ENCODE measurements around the gene CFAP298. TPM values are rescaled to one million over a fixed set of nuclear protein-coding genes. Genes with fewer than 3 reads are reported as not detected.
A peak's percentile ranks its signal among the peaks of the same experiment; 100 is the strongest.

CFAP298 gene
- total and polyA plus RNA-seq, 2 of the 13 experiments (the other 11 are each of a cell fraction or from before 2014, with no cell fraction given), result 21.2 to 62.2 TPM

DNA sequence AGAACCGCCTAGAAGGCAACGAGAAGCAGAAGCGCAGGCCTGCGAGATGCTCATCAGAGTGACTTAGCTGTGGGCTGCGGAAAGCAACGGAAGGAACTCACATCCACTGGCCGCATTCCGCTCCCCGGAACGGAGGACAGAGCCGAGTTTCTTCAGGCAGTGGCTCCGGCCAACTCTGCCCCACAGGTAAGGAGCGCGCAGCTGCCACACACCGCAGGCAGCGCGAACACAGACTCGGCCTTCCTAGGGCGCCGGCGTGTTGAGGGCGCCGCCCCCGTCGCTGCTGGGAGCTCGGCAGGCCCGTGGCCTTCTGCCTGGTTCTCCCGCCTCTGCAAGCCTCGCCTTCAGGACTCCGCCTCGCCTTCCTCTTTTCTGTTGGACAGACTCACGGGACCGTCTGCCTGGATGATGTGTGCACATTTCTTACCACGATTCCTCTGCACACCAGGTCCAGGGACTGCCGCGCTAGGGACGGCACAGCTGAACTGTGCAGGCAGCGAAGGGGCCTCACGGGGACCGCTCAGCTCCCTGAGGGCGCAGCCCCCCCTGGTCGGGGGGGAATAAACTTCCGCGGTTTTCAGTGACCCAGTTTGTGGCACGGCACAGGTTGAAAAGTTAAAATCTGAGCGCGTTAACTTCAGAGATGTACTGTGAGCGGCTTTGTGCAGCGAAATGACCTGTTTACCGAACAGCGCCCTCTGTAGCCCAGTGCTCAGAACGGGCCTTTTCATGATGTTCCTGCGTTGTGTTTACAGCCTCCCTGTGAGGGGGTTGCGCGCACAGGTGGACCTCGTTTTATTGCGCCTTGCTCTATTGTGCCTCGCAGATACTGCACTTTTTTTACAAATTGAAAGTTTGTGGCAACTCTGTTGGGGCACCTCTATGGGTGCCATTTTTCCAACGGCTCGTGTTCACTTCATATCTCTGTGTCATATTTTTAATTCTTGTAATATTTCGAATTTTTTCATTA is 42.6 kb downstream of the CFAP298 start (continued):
- TF ChIP-seq ZNF317 (CRISPR knock-in tag; IDR thresholded peaks at IDR 0.05) (peak; percentile 77; the same call in 1 of the 2 replicates), POLR2AphosphoS5 (IDR thresholded peaks at IDR 0.05; ENCODE audit: low read depth, low read length) (peak; percentile 41; the same call in 1 of the 2 replicates), ZNF343 (CRISPR knock-in tag; IDR thresholded peaks at IDR 0.05) (0 out of 2 replicates have a peak, but pooled peaks have one; percentile 22), BCL6 (CRISPR knock-in tag; IDR thresholded peaks at IDR 0.05) (no peak), ZNF569 (CRISPR knock-in tag; IDR thresholded peaks at IDR 0.05; ENCODE audit: borderline replicate concordance) (no peak), SP2 (CRISPR knock-in tag; IDR thresholded peaks at IDR 0.05) (peak; percentile 46; the same call in 1 of the 2 replicates), NR1H2 (CRISPR knock-in tag; IDR thresholded peaks at IDR 0.05; ENCODE audit: borderline replicate concordance, low read depth) (no peak), ZNF235 (CRISPR knock-in tag; IDR thresholded peaks at IDR 0.05; ENCODE audit: borderline replicate concordance) (no peak), KLF13 (CRISPR knock-in tag; IDR thresholded peaks at IDR 0.05) (0 out of 2 replicates have a peak, but pooled peaks have one; percentile 40), REPIN1 (CRISPR knock-in tag; IDR thresholded peaks at IDR 0.05; ENCODE audit: borderline replicate concordance, low read depth) (0 out of 2 replicates have a peak, but pooled peaks have one; percentile 21), HOXD1 (CRISPR knock-in tag; IDR thresholded peaks at IDR 0.05) (peak; percentile 77; the same call in 1 of the 2 replicates), ZNF224 (CRISPR knock-in tag; IDR thresholded peaks at IDR 0.05) (peak; percentile 49; the same call in 1 of the 2 replicates), TP53 (CRISPR knock-in tag; conservative IDR thresholded peaks at IDR 0.05) (peak; percentile 73), RXRB (CRISPR knock-in tag; IDR thresholded peaks at IDR 0.05; ENCODE audit: borderline replicate concordance) (peak; percentile 69; the same call in 1 of the 2 replicates), HES4 (CRISPR knock-in tag; IDR thresholded peaks at IDR 0.05; ENCODE audit: borderline replicate concordance) (peak; percentile 83; the same call in 1 of the 2 replicates), MAFG (CRISPR knock-in tag; IDR thresholded peaks at IDR 0.05) (0 out of 2 replicates have a peak, but pooled peaks have one; percentile 50), SKI (IDR thresholded peaks at IDR 0.05; ENCODE audit: partially characterized antibody) (no peak), PRMT3 (CRISPR knock-in tag; IDR thresholded peaks at IDR 0.05; ENCODE audit: borderline replicate concordance, low read depth) (peak; percentile 58; the same call in 1 of the 2 replicates)
- TF ChIP-seq, protein P1, sequence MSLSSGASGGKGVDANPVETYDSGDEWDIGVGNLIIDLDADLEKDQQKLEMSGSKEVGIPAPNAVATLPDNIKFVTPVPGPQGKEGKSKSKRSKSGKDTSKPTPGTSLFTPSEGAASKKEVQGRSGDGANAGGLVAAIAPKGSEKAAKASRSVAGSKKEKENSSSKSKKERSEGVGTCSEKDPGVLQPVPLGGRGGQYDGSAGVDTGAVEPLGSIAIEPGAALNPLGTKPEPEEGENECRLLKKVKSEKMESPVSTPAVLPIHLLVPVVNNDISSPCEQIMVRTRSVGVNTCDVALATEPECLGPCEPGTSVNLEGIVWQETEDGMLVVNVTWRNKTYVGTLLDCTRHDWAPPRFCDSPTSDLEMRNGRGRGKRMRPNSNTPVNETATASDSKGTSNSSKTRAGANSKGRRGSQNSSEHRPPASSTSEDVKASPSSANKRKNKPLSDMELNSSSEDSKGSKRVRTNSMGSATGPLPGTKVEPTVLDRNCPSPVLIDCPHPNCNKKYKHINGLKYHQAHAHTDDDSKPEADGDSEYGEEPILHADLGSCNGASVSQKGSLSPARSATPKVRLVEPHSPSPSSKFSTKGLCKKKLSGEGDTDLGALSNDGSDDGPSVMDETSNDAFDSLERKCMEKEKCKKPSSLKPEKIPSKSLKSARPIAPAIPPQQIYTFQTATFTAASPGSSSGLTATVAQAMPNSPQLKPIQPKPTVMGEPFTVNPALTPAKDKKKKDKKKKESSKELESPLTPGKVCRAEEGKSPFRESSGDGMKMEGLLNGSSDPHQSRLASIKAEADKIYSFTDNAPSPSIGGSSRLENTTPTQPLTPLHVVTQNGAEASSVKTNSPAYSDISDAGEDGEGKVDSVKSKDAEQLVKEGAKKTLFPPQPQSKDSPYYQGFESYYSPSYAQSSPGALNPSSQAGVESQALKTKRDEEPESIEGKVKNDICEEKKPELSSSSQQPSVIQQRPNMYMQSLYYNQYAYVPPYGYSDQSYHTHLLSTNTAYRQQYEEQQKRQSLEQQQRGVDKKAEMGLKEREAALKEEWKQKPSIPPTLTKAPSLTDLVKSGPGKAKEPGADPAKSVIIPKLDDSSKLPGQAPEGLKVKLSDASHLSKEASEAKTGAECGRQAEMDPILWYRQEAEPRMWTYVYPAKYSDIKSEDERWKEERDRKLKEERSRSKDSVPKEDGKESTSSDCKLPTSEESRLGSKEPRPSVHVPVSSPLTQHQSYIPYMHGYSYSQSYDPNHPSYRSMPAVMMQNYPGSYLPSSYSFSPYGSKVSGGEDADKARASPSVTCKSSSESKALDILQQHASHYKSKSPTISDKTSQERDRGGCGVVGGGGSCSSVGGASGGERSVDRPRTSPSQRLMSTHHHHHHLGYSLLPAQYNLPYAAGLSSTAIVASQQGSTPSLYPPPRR (CRISPR knock-in tag; IDR thresholded peaks at IDR 0.05; ENCODE audit: borderline replicate concordance), result no peak
- TF ChIP-seq, protein P2, sequence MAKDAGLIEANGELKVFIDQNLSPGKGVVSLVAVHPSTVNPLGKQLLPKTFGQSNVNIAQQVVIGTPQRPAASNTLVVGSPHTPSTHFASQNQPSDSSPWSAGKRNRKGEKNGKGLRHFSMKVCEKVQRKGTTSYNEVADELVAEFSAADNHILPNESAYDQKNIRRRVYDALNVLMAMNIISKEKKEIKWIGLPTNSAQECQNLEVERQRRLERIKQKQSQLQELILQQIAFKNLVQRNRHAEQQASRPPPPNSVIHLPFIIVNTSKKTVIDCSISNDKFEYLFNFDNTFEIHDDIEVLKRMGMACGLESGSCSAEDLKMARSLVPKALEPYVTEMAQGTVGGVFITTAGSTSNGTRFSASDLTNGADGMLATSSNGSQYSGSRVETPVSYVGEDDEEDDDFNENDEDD (CRISPR knock-in tag; IDR thresholded peaks at IDR 0.05; ENCODE audit: borderline replicate concordance), result peak; percentile 77; the same call in 1 of the 2 replicates
- TF ChIP-seq, protein P3, sequence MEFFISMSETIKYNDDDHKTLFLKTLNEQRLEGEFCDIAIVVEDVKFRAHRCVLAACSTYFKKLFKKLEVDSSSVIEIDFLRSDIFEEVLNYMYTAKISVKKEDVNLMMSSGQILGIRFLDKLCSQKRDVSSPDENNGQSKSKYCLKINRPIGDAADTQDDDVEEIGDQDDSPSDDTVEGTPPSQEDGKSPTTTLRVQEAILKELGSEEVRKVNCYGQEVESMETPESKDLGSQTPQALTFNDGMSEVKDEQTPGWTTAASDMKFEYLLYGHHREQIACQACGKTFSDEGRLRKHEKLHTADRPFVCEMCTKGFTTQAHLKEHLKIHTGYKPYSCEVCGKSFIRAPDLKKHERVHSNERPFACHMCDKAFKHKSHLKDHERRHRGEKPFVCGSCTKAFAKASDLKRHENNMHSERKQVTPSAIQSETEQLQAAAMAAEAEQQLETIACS (CRISPR knock-in tag; IDR thresholded peaks at IDR 0.05), result 0 out of 2 replicates have a peak, but pooled peaks have one; percentile 35

All from HepG2 (cell line).